Left kidney (tissue), 2 donors: Measurements from ENCODE around the gene TEX52. TPM values are rescaled to one million over a fixed set of nuclear protein-coding genes. Genes with fewer than 3 reads are reported as not detected.
A peak's percentile ranks its signal among the peaks of the same experiment; 100 is the strongest.

Experiments used
- DNase-seq: peaks from one replicate; pipeline ENCODE4 v3.0.0-alpha.2; 2013
- polyA plus RNA-seq: library from polyadenylated mRNA; unstranded; fragments of 120-200 nt; gene quantifications from one replicate; pipeline ENCODE4 v1.2.1, GENCODE V29; 2013; ENCODE audit not compliant: insufficient read length

TEX52 gene
- polyA plus RNA-seq, 1 donor: 3.1 TPM

GRCh38 chr12:2833327-2833726 lies 23.5 kb downstream of the TEX52 start:
- no peak for DNase-seq

- DNase-seq: no peak
Measured at GRCh38 chr12:2832550-2833127, 24.2 kb downstream of the TEX52 start.

DNA sequence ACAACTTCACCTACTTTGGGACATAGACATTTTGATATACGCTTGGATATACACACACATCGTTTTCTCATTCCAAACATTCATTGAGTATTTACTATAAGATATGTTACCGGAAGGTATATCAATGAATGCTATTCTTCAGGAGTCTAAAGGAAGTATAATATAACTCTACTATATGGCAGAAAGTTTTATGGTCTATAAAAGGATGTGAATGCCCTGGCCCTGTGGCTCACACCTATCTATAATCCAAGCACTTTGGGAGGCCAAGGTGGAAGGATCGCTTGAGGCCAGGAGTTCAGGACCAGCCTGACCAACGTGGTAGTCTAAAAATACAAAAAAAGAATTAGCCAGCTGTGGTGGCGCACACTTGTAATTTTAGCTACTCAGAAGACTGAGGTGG lies 27.6 kb downstream of the TEX52 start:
- no peak for DNase-seq

DNA sequence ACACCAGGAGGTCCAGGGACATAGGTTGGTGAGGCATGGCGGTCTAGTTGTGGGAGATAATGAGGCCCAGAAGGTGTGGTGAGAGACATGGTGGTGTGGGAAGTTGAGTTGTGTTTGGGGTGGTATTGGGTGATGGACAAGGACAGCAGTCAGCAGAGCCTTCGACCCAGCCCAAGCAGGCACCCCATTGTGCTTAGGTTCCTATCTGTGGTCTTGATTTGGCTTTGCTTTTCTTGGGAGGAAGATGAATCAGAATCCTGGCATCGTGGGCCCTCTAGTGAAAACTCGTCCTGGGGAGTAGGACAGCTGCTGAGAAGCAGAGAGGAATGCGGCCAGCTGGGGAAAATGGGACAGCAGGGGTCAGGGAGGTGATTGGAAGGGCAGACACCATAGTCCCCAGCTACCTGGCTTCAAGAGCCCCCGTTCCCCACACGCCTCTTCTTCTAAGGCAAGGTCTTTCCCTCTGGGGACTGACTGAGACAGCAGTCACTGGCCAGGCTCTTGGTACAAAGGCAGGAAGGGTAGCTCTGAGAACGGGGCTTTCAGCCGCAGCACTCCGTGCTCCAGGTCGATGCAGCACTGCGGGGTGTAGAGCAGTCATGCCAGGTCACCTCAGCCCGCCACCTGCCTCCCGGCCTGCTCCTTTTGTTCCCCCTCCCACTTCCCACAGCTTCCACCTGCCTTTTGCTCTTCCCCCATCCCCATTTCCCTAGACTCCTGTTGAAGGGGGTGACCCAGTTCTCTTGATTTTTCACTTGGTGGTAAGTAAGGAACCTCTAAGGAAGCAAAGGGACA lies 29.9 kb downstream of the TEX52 start:
- no peak for DNase-seq

DNA sequence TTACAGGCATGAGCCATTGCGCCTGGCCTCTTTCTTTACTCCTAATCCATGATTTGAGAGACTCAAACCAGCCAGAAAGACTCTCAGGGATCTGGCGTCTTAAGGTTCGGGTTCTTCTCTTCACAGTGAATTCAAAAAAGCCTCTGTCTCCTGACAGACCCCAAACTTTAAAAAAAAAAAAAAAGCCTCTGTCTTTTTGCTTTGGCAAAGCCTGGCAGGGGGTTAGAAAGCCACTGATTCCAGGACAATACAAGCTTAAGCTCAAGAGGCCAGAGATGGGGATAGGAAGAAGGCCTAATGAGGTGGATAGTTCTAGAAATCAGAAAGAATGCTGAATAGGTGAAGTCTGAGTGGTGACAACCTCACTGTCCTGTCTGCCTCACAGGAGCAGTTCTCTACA lies 30.8 kb downstream of the TEX52 start:
- no peak for DNase-seq

- no peak for DNase-seq
Measured at GRCh38 chr12:2825132-2825531, 31.7 kb downstream of the TEX52 start.

DNA sequence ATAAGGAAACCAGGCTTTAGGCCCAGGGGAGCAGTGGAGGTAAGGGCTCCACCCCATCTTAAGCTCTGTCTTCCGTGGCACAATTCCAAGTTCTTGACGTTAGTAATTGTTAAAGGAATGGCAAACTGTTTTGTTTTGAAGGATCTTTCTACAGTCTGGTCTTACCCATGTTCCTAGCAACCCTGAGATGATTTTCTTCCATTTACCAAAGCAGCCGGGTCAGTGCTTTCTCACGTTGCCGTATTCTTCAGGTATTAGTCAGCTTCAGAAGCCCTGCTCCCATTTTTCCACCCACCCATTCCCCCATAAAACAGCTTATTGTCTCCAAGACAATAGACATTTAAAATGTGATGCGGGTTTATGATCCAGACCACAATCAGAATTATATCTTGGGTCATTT lies 32.3 kb downstream of the TEX52 start:
- no peak for DNase-seq

- DNase-seq: no peak
Measured at GRCh38 chr12:2823483-2823882, 33.4 kb downstream of the TEX52 start.

GRCh38 chr12:2820432-2820831 lies 36.4 kb downstream of the TEX52 start:
- no peak for DNase-seq

- DNase-seq: no peak
Measured at GRCh38 chr12:2819810-2820209, 37.0 kb downstream of the TEX52 start.

DNA sequence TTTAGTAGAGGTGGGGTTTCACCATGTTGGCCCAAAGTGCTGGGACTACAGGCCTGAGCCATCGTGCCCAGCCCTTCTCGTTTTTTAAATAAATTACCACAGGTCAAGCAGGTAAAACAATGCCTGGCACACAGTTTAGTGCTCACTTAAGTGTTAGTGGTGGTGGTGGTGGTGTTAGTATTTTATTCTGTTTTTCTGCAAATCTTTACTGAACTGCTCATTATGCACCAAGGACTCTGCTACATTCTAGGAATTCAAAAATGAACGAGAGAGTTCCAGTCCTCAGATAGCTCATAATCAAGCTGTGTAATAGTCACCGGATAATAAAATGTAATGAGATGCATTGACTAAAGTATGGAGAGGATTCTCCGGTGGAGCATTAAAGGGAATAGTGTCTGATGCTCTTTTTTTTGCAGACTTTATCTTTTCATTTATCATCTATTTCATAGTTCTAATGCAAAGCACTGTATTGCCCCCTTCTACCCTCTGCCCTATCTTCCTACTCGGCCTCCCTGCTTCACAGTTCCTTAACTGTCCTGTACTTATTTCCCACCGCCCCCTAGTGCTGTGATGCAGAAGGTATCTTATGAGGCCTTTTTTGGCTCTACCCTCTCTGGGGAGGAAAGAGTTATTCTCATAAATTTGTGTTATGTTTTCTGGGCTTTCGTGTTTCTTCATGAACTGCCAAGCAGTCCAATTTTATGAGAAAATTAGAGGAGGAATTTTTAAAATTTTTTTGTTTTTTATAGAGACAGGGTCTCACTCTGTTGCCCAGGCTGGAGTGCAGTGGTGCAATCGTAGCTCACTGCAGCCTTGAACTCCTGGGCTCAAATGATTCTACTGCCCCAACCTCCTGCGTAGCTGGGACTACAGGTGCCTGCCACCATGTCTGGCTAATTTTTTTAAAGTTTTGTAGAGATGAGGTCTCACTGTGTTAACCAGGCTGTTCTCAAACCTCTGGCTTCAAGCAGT lies 43.3 kb downstream of the TEX52 start:
- peak; percentile 55 for DNase-seq

- DNase-seq: peak; percentile 99
Measured at GRCh38 chr12:2812290-2813213, 44.3 kb downstream of the TEX52 start, which contains the start of gene ITFG2. ITFG2 (plus strand) TSS chr12:2812668; CDS start chr12:2812761, 93 bp downstream.

GRCh38 chr12:2811801-2812200 lies 45.0 kb downstream of the TEX52 start:
- DNase-seq: no peak

GRCh38 chr12:2806700-2807099 lies 50.1 kb downstream of the TEX52 start:
- DNase-seq: no peak

- DNase-seq: no peak
Measured at GRCh38 chr12:2805143-2805520, 51.7 kb downstream of the TEX52 start.

DNA sequence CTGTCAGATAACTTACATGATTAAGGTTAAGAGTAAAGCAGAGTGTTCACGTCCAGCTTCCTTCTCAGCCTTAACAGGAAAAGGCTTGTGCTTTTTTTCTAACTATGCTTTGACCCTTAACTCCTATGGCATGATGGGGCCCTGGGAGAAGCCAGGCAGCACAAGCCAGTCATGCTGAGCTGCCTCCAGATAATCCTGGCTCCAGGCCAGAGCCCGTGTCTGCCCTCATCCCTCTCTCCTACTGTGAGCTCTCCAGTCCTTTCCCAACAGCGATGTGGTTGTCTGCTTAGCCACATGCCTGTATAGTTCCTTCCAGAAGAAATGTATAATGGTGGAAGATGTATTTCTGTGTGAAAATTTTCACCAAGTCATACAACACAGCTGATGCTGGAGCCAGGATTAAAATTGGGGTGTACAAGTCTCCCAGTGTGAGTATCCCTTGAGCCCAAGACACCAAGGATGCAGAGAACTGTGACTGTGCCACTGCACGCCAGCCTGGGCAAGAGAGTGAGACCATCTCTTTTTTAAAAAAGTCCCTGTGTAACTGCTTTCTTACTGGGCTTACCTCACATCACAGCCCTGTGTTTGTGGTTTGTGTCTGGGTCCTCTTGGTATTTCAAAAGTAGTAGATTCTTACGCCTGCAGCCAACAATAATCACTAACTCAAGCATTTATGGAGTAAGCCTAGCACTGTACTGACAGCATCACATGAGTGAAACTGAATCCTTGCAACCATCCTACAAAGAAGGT lies 52.3 kb downstream of the TEX52 start:
- no peak for DNase-seq

DNA sequence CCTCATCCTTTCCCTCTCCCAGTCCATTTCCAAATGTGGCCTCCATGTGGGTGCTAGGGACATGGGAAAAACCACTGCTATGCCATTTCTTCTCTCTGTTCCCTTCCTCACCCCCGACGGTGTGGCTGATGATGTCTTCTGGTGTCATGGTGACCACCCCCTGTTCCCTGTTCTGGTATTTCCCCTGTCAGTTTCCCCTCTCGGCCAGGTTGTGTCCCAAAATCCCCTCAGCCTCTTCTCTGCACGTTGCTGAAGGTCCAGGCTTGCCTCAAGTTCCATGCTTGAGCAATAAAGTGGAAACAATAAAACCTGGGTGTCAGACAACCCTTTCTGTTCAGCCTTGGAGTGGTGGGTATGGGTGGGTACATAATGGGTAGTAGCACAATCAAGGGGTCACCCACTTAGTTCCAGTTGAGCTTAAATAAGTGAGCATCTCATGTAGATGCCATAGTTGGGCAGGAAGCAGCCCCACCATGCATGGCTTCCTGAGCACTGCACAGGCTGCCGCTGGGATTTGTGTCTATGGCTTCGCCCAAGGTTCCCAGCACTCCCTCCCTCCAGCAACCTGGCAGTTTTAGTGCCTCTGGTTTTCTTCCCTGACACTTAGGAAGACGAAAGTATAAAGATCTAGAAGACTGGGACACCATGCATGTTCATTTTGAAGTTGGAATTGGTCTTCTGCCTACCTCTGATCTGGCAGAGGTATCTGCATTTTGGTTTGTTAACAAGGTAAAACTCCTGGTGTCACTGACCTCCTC lies 53.0 kb downstream of the TEX52 start:
- no peak for DNase-seq

- DNase-seq: no peak
Measured at GRCh38 chr12:2801044-2801783, 55.6 kb downstream of the TEX52 start.

- no peak for DNase-seq
Measured at GRCh38 chr12:2800046-2800570, 56.7 kb downstream of the TEX52 start.
